Left ventricle myocardium inferior (tissue), 1 donor: ENCODE measurements around the gene EEF1A1. TPM values are rescaled to one million over a fixed set of nuclear protein-coding genes. Genes with fewer than 3 reads are reported as not detected.

ENCODE experiments used
- DNase-seq: peaks from one replicate; pipeline ENCODE4 v3.0.0-alpha.2; 2020
- H3K27ac ChIP-seq: fragments of 200-600 bp; replicated peaks from 2 replicates; pipeline ENCODE4 v1.8.0; 2021
- H3K27me3 ChIP-seq: fragments of 200-600 bp; 2 replicates; pipeline ENCODE4 v1.8.0; 2021; ENCODE audit warnings: low read depth
- H3K36me3 ChIP-seq: fragments of 200-600 bp; 2 replicates; pipeline ENCODE4 v1.8.0; 2021
- H3K4me1 ChIP-seq: fragments of 200-600 bp; 2 replicates; pipeline ENCODE4 v1.8.0; 2021
- H3K4me3 ChIP-seq: fragments of 200-600 bp; 2 replicates; pipeline ENCODE4 v1.8.0; 2021; ENCODE audit warnings: mild to moderate bottlenecking, moderate library complexity
- H3K9me3 ChIP-seq: fragments of 200-600 bp; replicated peaks from 2 replicates; pipeline ENCODE4 v1.8.0; 2021
- intact Hi-C: fragments of 100-400 bp; cut with micrococcal nuclease; formaldehyde crosslinking; loops from one replicate; pipeline ENCODE4 v1.11.0; 2022
- total RNA-seq: library from RNA; stranded (reverse); fragmentation: NEBNext Ultra II Directional; extraction: Animal tissue kit (Norgen Biotek cat#: 25700); gene quantifications from one replicate; pipeline ENCODE4 v1.2.1, GENCODE V29; 2021
- TF ChIP-seq, protein P1 (sequence below): fragments of 200-600 bp; IDR thresholded peaks from 2 replicates; pipeline ENCODE4 v1.8.0; 2021; ENCODE audit warnings: antibody characterized with exemption, mild to moderate bottlenecking, borderline replicate concordance
- donor health status: DM: no; HTN: yes; CAD: no; lungs with severe emphysema.

The EEF1A1 gene
- total RNA-seq, 1 donor from 2014 or later: 1,882 TPM

DNA sequence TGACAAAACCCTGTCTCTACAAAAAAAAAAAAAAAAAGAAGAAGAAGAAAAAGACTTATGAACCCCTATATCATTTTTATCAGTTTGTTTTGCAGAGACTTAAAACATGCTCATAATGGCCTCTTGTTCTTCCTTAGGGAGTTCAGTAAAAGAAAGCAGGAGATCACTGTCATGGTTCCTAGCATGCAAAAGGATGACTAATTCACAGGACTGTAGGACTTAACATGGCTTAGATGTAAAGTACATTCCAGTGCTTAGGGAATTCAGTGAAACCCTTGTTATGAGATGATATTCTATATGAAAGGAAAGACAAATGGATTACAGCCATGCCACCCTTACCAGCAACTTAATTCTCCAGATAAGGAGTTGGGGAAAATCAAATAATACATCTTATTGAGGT is 29.5 kb downstream of the EEF1A1 start:
- Histone ChIP-seq H3K27me3 (no peaks in the 10 kb centered on the region), H3K9me3 (peaks cover 6% of the 10 kb centered on the region), H3K4me1 (no peaks in the 10 kb centered on the region), H3K27ac (no peak overlapping the region), H3K36me3 (peaks cover 92% of the 10 kb centered on the region), H3K4me3 (no peak overlapping the region)
- no peak for DNase-seq
- TF ChIP-seq, protein P1, sequence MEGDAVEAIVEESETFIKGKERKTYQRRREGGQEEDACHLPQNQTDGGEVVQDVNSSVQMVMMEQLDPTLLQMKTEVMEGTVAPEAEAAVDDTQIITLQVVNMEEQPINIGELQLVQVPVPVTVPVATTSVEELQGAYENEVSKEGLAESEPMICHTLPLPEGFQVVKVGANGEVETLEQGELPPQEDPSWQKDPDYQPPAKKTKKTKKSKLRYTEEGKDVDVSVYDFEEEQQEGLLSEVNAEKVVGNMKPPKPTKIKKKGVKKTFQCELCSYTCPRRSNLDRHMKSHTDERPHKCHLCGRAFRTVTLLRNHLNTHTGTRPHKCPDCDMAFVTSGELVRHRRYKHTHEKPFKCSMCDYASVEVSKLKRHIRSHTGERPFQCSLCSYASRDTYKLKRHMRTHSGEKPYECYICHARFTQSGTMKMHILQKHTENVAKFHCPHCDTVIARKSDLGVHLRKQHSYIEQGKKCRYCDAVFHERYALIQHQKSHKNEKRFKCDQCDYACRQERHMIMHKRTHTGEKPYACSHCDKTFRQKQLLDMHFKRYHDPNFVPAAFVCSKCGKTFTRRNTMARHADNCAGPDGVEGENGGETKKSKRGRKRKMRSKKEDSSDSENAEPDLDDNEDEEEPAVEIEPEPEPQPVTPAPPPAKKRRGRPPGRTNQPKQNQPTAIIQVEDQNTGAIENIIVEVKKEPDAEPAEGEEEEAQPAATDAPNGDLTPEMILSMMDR: no peak
- intact Hi-C loops: no loop called here

GRCh38 chr6:73487473-73487872 is 33.4 kb downstream of the EEF1A1 start:
- Histone ChIP-seq H3K4me3 (no peak overlapping the region), H3K9me3 (peaks cover 6% of the 10 kb centered on the region), H3K27ac (no peak overlapping the region), H3K36me3 (peaks cover 94% of the 10 kb centered on the region), H3K27me3 (no peaks in the 10 kb centered on the region), H3K4me1 (no peaks in the 10 kb centered on the region)
- TF ChIP-seq, protein P1: no peak
- no peak for DNase-seq
- intact Hi-C loops: no loop called here

DNA sequence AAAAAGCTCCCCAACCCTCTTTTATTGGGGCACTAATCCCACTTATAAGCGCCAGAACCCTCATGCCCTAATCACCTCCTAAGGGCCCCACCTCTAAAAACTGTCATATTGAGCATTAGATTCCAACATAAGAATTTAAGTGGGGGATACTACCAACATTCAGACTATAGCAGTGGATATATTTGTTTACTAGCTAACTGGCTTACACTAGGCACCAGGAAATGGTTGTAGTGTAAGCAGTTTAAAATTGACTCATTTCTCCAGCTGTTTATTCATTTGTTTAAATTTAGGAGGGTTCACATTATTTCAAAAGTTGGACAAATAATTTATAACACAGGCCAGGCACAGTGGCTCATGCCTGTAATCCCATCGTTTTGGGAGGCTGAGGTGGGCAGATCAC is 36.4 kb downstream of the EEF1A1 start:
- TF ChIP-seq, protein P1: no peak
- no peaks in the 10 kb centered on the region for H3K4me1 ChIP-seq
- H3K27me3 ChIP-seq: no peaks in the 10 kb centered on the region
- DNase-seq: no peak
- no peak overlapping the region for H3K4me3 ChIP-seq
- H3K9me3 ChIP-seq: no peaks in the 10 kb centered on the region
- peaks cover 100% of the 10 kb centered on the region for H3K36me3 ChIP-seq
- no peak overlapping the region for H3K27ac ChIP-seq
- intact Hi-C loops: no loop called here

- peaks cover 97% of the 10 kb centered on the region for H3K36me3 ChIP-seq
- no peaks in the 10 kb centered on the region for H3K27me3 ChIP-seq
- no peak overlapping the region for H3K4me3 ChIP-seq
- H3K9me3 ChIP-seq: no peaks in the 10 kb centered on the region
- no peak overlapping the region for H3K27ac ChIP-seq
- intact Hi-C loops: no loop called here
- DNase-seq: no peak
- H3K4me1 ChIP-seq: no peaks in the 10 kb centered on the region
- TF ChIP-seq, protein P1: no peak
These were observed 38.9 kb downstream of the EEF1A1 start for GRCh38 chr6:73481969-73482368.

GRCh38 chr6:73477407-73477806 is 43.4 kb downstream of the EEF1A1 start:
- H3K4me1 ChIP-seq: no peaks in the 10 kb centered on the region
- DNase-seq: no peak
- TF ChIP-seq, protein P1: no peak
- no peak overlapping the region for H3K27ac ChIP-seq
- no peaks in the 10 kb centered on the region for H3K9me3 ChIP-seq
- no peaks in the 10 kb centered on the region for H3K27me3 ChIP-seq
- intact Hi-C loops: no loop called here
- peaks cover 95% of the 10 kb centered on the region for H3K36me3 ChIP-seq
- no peak overlapping the region for H3K4me3 ChIP-seq

DNA sequence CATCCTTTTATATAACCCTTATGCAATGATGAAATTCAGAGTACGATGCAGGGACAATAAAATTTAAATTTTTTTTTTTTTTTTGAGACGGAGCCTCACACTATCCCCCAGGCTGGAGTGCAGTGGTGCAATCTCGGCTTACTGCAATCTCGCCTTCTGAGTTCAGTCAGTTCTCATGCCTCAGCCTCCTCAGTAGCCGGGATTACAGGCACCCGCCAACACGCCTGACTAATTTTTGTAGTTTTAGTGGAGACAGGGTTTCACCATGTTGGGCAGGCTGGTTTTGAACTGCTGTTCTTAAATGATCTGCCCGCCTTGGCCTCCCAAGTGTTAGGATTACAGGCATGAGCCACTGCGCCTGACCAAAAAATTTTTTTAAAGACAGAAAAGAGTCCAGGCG is 44.1 kb downstream of the EEF1A1 start:
- DNase-seq: no peak
- Histone ChIP-seq H3K27me3 (no peaks in the 10 kb centered on the region), H3K4me1 (no peaks in the 10 kb centered on the region), H3K27ac (no peak overlapping the region), H3K9me3 (no peaks in the 10 kb centered on the region), H3K36me3 (peaks cover 95% of the 10 kb centered on the region), H3K4me3 (no peak overlapping the region)
- intact Hi-C loops: no loop called here
- TF ChIP-seq, protein P1: no peak
